ENCODE measurements around the gene ADGRL2.

DNA sequence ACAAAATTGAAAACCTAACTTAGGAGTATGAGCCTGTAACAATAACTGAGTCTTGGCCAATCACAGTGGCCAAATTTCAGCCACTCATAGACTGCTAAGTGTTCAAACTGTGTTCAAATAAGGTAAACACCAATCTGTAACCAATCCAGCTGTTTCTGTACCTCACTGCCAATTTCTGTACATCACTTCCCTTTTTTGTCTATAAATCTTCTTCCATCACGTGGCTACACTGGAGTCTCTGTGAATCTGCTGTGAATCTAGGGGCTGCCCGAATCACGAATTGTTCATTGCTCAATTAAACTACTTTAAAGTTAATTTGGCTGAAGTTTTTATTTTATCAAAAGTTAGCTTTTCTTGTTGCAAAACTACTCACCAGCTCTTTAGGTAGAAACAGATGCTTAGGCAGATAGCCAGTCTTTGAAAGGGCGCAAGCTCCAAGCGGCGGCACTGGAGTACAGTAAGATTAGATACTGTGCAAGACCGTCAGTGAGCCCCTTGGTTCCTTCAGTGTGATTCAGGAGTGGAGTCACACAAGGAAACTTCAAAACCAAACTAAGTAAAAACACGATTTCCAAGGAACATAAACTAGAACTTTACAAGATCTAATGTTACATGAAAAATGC lies 43.2 kb upstream of the ADGRL2 start:
- TF ChIP-seq, protein P1, sequence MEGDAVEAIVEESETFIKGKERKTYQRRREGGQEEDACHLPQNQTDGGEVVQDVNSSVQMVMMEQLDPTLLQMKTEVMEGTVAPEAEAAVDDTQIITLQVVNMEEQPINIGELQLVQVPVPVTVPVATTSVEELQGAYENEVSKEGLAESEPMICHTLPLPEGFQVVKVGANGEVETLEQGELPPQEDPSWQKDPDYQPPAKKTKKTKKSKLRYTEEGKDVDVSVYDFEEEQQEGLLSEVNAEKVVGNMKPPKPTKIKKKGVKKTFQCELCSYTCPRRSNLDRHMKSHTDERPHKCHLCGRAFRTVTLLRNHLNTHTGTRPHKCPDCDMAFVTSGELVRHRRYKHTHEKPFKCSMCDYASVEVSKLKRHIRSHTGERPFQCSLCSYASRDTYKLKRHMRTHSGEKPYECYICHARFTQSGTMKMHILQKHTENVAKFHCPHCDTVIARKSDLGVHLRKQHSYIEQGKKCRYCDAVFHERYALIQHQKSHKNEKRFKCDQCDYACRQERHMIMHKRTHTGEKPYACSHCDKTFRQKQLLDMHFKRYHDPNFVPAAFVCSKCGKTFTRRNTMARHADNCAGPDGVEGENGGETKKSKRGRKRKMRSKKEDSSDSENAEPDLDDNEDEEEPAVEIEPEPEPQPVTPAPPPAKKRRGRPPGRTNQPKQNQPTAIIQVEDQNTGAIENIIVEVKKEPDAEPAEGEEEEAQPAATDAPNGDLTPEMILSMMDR (IDR thresholded peaks at IDR 0.05 in 8 of 11, conservative IDR thresholded peaks at IDR 0.05 in 3 of 11) = no peak
- TF ChIP-seq POLR2A (IDR thresholded peaks at IDR 0.05) = no peak
